Spleen (tissue), 11 donors: ENCODE data around the gene TRIM36. TPM values are rescaled to one million over a fixed set of nuclear protein-coding genes. Genes with fewer than 3 reads are reported as not detected.
A peak's percentile ranks its signal among the peaks of the same experiment; 100 is the strongest.

ENCODE experiments used
- DNase-seq: peaks from one replicate; pipeline ENCODE4 v3.0.0-alpha.2; 2020
- H3K27ac ChIP-seq, 8 donors: fragments of 200-600 bp; sonication (generic) in 7 of 8; 1 replicate in 4 of 8; 2 replicates in 4 of 8; pipeline versions ENCODE4 v1.5.0 to v1.8.0; 2016 to 2021; ENCODE audit warnings: inconsistent platforms in 4 of 8, mild to moderate bottlenecking in 4 of 8, moderate library complexity in 1 of 8
- H3K27me3 ChIP-seq, 7 donors: fragments of 200-600 bp; sonication (generic) in 6 of 7; replicated peaks in 1 of 7; 1 replicate in 4 of 7; 2 replicates in 3 of 7; pipeline versions ENCODE4 v1.5.0 to v1.8.0; 2016 to 2021; ENCODE audit warnings: inconsistent platforms in 3 of 7, mild to moderate bottlenecking in 1 of 7
- H3K36me3 ChIP-seq, 6 donors: fragments of 200-600 bp; sonication (generic) in 5 of 6; 1 replicate in 4 of 6; 2 replicates in 2 of 6; pipeline versions ENCODE4 v1.5.0 to v1.8.0; 2016 to 2021; ENCODE audit warnings: inconsistent platforms in 2 of 6
- H3K4me1 ChIP-seq, 6 donors: fragments of 200-600 bp; sonication (generic) in 5 of 6; 1 replicate in 3 of 6; 2 replicates in 3 of 6; pipeline versions ENCODE4 v1.5.0 to v1.8.0; 2016 to 2021; ENCODE audit warnings: inconsistent platforms in 3 of 6
- H3K4me3 ChIP-seq, 8 donors: fragments of 200-600 bp; sonication (generic) in 7 of 8; 1 replicate in 4 of 8; 2 replicates in 4 of 8; pipeline versions ENCODE4 v1.5.0 to v1.8.0; 2016 to 2021; ENCODE audit warnings: inconsistent platforms in 4 of 8, mild to moderate bottlenecking in 4 of 8, moderate library complexity in 2 of 8
- H3K9me3 ChIP-seq, 8 donors: fragments of 200-600 bp; sonication (generic) in 7 of 8; 1 replicate in 4 of 8; 2 replicates in 4 of 8; pipeline versions ENCODE4 v1.5.0 to v1.8.0; 2016 to 2021; ENCODE audit warnings: inconsistent platforms in 4 of 8
- POLR2A ChIP-seq, 3 donors: fragments of 450-650 bp; IDR thresholded peaks; one replicate each; pipeline ENCODE4 v1.5.1; 2017; ENCODE audit warnings: antibody characterized with exemption in 3 of 3, mild to moderate bottlenecking in 1 of 3
- POLR2AphosphoS5 ChIP-seq, 3 donors: sonication (generic); formaldehyde crosslinking; IDR thresholded peaks; one replicate each; pipeline ENCODE4 v1.5.1; 2017; ENCODE audit warnings: antibody characterized with exemption in 3 of 3
- WGBS, 5 donors: extraction: QIAGEN DNeasy Blood & Tissue Kit in 3 of 5; methylation state at CpG; one replicate each; pipeline versions ENCODE4 v1.1.5 to v1.1.7; 2013 to 2018; 5-methylcytosine and 5-hydroxymethylcytosine counted together
- intact Hi-C: fragments of 100-400 bp; cut with DNase I; formaldehyde crosslinking; loops from one replicate; pipeline ENCODE4 v1.15.0; 2023; ENCODE audit warnings: low total_unique reads
- polyA plus RNA-seq, 3 donors: library from polyadenylated mRNA; stranded (reverse); fragments of 200-250 nt; gene quantifications; one replicate each; pipeline ENCODE4 v1.2.1, GENCODE V29; 2013
- total RNA-seq, 7 donors: library from RNA; depleted of rRNA in 3 of 7; stranded (reverse); fragments of >200 nt in 3 of 7; fragmentation: NEBNext Ultra II Directional in 4 of 7; extraction: Animal tissue kit (Norgen Biotek cat#: 25700) in 4 of 7; gene quantifications; one replicate each; pipeline versions ENCODE4 v1.1.0 to v1.2.1, GENCODE V29; 2016 to 2021
- TF ChIP-seq, protein P1 (sequence below), 11 experiments: fragments of 200-600 bp in 7 of 11; fragments of 450-650 bp in 4 of 11; sonication (generic) in 4 of 11; IDR thresholded peaks in 8 of 11; conservative IDR thresholded peaks in 3 of 11; 1 replicate in 7 of 11; 2 replicates in 4 of 11; pipeline versions ENCODE4 v1.4.0 to v1.8.0; 2016 to 2021; ENCODE audit warnings: antibody characterized with exemption in 11 of 11, inconsistent platforms in 4 of 11, mild to moderate bottlenecking in 1 of 11
- donor health status: healthy with polysubstance abuse.
- donor health status: DM: no; HTN: no; CAD: no; lungs with moderate emphysema.
- donor health status: DM: no; HTN: no; CAD: no.
- donor health status: Bipolar disorder and iron deficiency.
- donor health status: healthy.
- donor health status: DM: no; HTN: no; CAD: no.
- donor health status: DM: yes; HTN: yes; CAD: no.

Gene TRIM36
- total and polyA plus RNA-seq, 10 donors: 0.18 to 6.3 (median 1.6) TPM

DNA sequence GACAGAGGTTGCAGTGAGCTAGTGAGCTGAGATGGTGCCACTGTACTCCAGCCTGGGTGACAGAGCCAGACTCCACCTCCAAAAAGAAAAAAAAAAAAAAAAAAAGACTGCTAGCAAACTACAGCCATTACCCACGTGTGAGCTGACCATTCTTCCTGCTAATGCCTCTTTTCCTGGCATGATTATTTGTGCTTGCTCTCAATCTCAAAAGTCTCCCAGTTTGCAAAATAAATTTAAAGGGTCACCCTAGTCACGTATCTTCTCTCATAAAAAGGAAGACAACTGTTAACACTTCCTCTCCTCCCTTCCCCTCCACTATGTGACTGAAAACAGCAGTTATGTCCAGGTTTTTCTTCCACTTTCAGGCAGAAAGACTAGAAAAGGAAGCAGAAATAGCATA is 37.2 kb downstream of the TRIM36 start:
- intact Hi-C loops: no loop called here
- WGBS, 5 donors: 4 to 13% (median 7%) methylated on average over 2 of the region's 2 CpGs
- Histone ChIP-seq H3K27ac (peak overlapping the region in 1 of 8 donors; percentile 0), H3K4me3 (no peak overlapping the region), H3K27me3 (peaks cover 0 to 7% (median 0%) of the 10 kb centered on the region in 7 donors), H3K36me3 (no peaks in the 10 kb centered on the region), H3K4me1 (peaks cover 0 to 3% (median 0%) of the 10 kb centered on the region in 6 donors), H3K9me3 (no peaks in the 10 kb centered on the region)
- DNase-seq: no peak
- TF ChIP-seq POLR2AphosphoS5 (IDR thresholded peaks at IDR 0.05) (no peak), POLR2A (IDR thresholded peaks at IDR 0.05) (no peak)
- TF ChIP-seq, protein P1, sequence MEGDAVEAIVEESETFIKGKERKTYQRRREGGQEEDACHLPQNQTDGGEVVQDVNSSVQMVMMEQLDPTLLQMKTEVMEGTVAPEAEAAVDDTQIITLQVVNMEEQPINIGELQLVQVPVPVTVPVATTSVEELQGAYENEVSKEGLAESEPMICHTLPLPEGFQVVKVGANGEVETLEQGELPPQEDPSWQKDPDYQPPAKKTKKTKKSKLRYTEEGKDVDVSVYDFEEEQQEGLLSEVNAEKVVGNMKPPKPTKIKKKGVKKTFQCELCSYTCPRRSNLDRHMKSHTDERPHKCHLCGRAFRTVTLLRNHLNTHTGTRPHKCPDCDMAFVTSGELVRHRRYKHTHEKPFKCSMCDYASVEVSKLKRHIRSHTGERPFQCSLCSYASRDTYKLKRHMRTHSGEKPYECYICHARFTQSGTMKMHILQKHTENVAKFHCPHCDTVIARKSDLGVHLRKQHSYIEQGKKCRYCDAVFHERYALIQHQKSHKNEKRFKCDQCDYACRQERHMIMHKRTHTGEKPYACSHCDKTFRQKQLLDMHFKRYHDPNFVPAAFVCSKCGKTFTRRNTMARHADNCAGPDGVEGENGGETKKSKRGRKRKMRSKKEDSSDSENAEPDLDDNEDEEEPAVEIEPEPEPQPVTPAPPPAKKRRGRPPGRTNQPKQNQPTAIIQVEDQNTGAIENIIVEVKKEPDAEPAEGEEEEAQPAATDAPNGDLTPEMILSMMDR (IDR thresholded peaks at IDR 0.05 in 8 of 11, conservative IDR thresholded peaks at IDR 0.05 in 3 of 11): no peak

GRCh38 chr5:115126303-115126702 is 43.4 kb downstream of the TRIM36 start:
- no peak for DNase-seq
- TF ChIP-seq, protein P1 (IDR thresholded peaks at IDR 0.05 in 8 of 11, conservative IDR thresholded peaks at IDR 0.05 in 3 of 11): no peak
- TF ChIP-seq POLR2AphosphoS5 (IDR thresholded peaks at IDR 0.05) (no peak), POLR2A (IDR thresholded peaks at IDR 0.05) (no peak)
- no peak overlapping the region for H3K4me3 ChIP-seq
- no peak overlapping the region for H3K27ac ChIP-seq
- no peaks in the 10 kb centered on the region for H3K27me3 ChIP-seq
- H3K9me3 ChIP-seq: peaks cover 0 to 4% (median 0%) of the 10 kb centered on the region in 8 donors
- H3K4me1 ChIP-seq: no peaks in the 10 kb centered on the region
- 72 to 80% (median 76%) methylated on average over 5 of the region's 5 CpGs for WGBS, 5 donors
- intact Hi-C loops: no loop called here
- H3K36me3 ChIP-seq: no peaks in the 10 kb centered on the region

- 72 to 96% (median 83%) methylated on average over 1 of the region's 1 CpG for WGBS, 5 donors
- Histone ChIP-seq H3K4me3 (no peak overlapping the region), H3K27me3 (no peaks in the 10 kb centered on the region), H3K36me3 (no peaks in the 10 kb centered on the region), H3K27ac (no peak overlapping the region), H3K9me3 (peaks cover 0 to 4% (median 0%) of the 10 kb centered on the region in 8 donors), H3K4me1 (no peaks in the 10 kb centered on the region)
- no peak for DNase-seq
- intact Hi-C loops: no loop called here
- no peak for TF ChIP-seq POLR2AphosphoS5 (IDR thresholded peaks at IDR 0.05)
- TF ChIP-seq POLR2A (IDR thresholded peaks at IDR 0.05): no peak
- TF ChIP-seq, protein P1 (IDR thresholded peaks at IDR 0.05 in 8 of 11, conservative IDR thresholded peaks at IDR 0.05 in 3 of 11): no peak
These were observed 45.0 kb downstream of the TRIM36 start for GRCh38 chr5:115124741-115125140.

GRCh38 chr5:115116001-115116400 is 53.7 kb downstream of the TRIM36 start:
- TF ChIP-seq POLR2AphosphoS5 (IDR thresholded peaks at IDR 0.05): no peak
- TF ChIP-seq POLR2A (IDR thresholded peaks at IDR 0.05): no peak
- TF ChIP-seq, protein P1 (IDR thresholded peaks at IDR 0.05 in 8 of 11, conservative IDR thresholded peaks at IDR 0.05 in 3 of 11): no peak

More at GRCh38 chr5:115116001-115116400, 53.7 kb downstream of the TRIM36 start:
- Histone ChIP-seq H3K27me3 (peaks cover 0 to 21% (median 0%) of the 10 kb centered on the region in 7 donors), H3K4me3 (no peak overlapping the region), H3K36me3 (no peaks in the 10 kb centered on the region), H3K4me1 (no peaks in the 10 kb centered on the region), H3K9me3 (peaks cover 0 to 8% (median 0%) of the 10 kb centered on the region in 8 donors), H3K27ac (no peak overlapping the region)
- intact Hi-C loops: no loop called here
- no peak for DNase-seq
